Superior temporal gyrus (tissue), 1 donor: ENCODE data around the gene BTRC.

Experiments used
- DNase-seq: peaks from one replicate; pipeline ENCODE4 v3.0.0-alpha.2; 2016; ENCODE audit errors: extremely low spot score

The BTRC gene

GRCh38 chr10:101567165-101568006 lies 213.4 kb downstream of the BTRC start:
- DNase-seq: no peak

DNA sequence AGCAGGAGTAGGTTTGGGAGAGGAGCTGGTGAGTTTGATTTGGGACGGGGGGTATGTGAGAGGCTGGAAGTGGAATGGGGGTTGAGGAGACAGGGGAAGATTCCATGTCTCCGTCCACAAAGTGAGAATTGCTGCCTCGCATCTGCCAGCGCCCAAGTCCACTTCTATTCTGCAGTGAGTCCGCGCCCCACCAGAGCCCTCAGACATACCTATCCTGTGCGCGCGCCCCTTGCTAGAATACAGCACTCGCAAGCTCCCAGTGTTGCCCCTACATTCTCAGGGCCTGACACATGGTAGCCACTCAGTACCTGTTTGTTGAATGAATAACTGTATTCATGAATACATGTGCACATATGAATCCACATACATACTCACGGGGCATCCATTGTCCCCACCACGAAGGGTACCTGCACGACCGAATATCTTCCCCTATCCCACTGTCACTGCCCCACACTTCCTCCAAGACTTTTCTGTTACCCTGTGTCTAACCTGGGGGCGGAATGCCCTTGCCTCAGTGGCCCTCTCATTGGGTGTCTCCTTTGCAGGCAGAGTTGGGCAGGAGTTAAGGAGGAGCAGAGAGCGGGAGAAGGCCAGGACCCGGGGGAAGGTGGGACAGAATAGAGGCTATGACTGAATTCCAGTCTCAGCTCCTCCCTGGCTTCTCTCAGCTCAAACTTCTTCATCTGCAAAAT lies 214.2 kb downstream of the BTRC start:
- DNase-seq: no peak

- no peak for DNase-seq
Observed at GRCh38 chr10:101569323-101569621, 215.3 kb downstream of the BTRC start.

DNA sequence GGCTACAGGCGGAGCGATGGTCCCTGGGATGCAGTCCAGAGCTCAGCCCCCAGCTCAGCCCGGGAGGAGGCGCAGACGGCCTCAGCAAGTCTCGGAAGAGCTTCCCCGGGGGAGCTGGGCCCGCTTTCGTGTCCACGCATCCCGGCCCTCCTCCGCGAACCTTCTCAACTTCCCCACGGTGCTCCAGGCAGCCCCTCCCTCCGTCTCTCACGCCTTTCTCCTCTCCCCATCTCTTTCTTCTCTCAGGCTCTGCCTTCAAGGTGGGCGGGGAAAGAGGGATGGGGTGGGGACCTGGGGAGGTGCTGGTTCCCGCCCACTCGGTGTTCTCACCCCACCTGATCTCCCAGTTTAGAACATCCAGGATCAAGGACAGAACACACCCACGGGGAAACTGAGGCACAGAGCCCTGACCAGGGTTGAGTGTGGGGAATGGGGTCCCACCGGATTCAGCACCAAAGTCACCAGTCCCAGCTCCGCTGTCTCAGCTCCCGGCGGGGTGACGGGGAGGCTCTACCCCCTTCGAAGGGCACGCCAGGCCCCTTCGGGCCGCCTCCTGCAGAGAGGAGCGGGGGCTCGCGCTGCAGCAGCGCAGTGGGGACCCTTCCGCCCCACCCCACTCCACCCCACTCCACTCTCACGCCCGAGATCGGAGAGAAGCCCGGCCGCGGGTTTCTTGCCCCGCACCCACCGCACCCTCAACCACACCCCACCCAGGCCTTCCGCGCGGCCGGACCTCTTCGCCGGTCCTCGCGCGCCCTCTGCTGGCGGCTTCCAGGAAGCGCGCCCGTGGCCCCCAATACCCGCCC lies 215.9 kb downstream of the BTRC start:
- DNase-seq: peak; percentile 80

DNA sequence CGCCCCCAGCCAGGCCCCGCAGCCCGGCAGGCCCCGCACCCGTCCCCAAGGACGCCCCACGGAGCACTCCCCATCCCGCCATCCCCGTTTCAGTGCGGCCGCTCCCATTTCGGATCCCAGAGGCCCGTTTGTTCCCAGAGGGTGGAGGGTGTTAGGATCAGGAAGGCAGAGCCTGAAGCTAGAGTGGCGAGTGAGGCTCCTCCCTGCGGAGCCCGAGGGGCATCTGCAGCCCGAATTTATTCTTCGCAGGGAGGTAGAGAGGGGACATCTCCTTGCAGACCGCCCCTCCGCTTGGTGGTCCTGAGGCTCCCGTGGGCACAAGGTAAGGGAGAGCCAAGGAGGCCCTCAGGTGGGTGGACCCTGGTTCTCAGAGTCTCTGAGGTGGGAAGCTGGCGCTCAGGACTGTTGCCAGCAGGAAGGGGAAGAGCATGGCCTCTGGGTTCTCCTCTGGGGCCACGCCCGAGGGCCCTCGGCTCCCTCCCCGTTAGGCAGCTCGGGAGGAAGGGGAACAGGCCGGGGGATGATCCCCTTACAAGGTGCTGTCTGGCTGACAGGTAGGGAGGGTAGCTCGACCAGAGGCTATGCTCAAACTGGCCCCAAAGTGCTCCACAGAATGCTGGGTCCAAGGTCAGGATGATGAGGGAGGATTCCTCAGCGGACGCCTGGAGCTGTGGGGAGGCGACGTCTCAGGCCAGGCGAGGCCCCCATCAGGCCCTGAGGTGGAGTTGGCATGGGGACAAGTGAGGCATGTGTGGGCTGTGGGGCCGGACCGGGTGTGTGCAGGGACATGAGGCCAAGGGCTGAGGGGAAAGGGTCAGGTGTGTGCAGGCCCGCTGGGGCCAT lies 216.7 kb downstream of the BTRC start:
- no peak for DNase-seq

DNA sequence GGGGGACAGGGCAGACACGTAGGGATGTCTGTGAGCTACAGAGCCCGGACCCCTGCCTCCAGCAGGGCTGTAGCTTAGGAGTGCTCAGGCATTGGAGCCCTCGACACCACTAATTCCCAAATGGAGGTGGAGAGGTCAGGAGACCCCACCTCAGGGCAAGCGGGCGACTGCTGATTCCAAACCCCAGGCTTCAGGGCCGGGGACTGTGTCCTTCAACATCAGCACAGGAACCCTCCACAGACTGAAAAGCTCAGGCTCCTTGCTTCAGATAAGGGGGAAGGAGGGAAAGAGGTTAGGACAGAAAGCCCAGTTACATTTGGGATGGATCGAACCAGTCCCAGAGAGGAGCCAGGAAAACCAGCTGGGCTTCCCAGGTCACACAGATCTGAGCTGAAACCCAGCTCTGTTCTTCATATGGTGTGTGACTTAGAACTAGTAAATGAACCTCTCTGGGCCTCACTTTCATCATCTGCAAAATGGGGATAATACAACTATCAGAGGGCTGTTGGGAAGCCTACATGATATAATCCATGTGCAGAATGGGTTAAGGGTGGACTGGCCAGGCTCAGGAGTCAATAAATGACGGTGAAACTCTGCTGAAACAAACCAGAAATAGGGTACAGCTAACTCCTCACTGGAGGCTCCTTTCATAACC lies 217.4 kb downstream of the BTRC start:
- DNase-seq: no peak

DNA sequence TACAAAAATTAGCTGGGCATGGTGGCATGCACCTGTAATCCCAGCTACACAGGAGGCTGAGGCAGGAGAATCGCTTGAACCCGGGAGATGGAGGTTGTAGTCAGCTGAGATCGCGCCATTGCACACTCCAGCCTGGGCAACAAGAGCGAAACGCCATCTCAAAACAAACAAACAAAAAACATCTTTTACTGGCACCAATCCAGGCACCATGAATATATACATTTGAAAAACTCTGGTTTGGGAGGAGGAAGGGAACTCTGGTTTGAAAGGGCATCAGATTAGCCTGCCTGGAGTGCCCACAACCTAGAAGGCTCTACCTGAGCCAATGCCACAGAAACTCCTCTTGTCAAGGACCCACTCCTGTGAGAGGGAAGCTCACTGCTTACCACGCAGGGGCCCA lies 218.2 kb downstream of the BTRC start:
- no peak for DNase-seq

DNA sequence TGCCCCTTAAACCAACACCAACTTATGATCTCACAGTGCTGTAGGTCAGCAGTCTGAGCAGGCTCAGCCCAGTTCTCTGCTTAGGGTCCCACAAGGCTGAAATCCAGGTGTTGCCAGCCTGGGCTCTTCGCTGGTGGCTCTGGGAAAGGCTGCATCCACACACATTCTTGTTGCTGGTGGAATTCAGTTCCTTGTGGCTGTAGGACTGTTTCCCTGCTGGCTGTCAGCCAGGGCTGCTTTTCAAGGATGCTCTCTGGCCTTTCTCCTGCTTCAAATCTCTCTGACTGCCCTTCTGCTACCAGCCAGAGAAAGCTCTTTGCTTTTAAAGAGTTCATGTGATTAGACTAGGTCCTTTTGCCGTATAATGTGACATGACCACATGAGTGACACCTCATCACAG lies 218.8 kb downstream of the BTRC start:
- no peak for DNase-seq

- no peak for DNase-seq
Observed at GRCh38 chr10:101573885-101574753, 220.2 kb downstream of the BTRC start.

DNA sequence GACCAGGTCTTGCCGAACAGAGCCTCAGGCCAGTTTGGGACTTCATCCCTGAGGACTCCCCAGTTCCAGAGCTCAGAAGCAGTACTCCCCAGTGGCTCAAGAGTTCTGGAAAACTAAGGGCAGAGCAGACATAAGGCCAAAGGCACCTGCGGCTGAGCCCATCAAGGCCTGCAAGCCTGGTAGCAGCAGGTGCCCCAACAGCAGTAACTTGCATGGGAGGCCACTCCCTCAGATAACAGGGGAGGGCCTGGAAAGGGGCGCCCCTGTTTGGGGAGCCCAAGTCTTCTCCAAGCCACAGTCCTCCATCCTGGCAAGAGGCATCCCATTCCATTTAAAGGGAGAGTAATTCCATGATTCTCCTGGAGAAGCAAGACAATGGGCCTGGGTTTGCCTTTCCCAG lies 221.1 kb downstream of the BTRC start:
- DNase-seq: no peak

DNA sequence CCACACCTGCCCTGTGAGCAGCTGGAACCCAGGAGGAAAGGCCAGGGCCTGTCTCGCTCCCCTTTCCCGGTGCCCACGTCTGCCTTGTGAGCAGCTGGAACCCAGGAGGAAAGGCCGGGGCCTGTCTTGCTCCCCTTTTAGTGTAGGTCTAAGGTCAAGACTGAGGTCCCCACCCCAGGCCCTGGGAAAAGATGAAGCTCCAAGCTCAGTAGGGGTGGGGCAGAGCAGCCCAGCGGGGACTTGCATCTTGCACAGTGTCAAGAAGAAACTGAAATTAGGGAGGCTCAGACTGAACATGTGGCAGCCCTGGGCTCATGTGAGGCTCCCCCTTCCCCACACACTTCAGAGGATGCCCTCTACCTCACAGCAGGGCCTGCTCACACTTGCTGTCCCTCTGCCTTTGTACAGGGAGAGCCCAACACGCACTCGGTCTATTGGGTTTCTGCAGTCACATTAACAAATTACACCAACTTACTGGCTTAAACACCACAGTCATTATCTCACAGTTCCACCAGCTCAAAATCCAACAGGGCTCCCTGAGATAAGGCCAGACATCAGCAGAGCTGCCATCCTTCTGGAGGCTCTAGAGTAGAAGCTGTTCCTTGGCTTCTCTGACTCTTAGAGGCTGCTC lies 221.7 kb downstream of the BTRC start:
- no peak for DNase-seq

DNA sequence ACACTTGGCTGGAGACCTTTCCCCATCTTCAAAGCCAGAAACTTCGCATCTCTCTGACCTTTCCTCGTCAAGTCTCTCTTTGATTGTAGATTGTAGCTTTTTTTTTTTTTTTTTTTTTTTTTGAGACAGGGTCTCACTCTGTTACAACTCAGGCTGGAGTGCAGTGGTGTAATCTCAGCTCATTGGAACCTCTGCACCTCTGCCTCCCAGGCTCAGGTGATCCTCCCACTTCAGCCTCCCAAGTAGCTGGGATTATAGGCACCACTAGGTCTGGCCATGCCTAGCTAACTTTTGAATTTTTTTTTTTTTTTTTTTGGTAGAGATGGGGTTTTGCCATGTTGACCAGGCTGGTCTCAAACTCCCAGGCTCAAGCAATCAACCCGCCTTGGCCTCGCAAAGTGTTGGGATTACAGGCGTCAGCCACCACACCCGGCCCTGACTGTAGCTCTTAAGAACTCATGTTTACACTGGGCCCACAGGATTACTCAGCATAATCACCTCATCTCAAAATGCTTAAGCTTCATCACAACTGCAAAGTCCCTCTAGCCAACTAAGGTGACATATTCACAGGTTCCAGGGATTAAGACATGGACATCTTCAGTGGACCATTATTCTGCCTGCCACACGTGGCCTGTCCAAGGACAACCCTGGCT lies 222.4 kb downstream of the BTRC start:
- DNase-seq: no peak

DNA sequence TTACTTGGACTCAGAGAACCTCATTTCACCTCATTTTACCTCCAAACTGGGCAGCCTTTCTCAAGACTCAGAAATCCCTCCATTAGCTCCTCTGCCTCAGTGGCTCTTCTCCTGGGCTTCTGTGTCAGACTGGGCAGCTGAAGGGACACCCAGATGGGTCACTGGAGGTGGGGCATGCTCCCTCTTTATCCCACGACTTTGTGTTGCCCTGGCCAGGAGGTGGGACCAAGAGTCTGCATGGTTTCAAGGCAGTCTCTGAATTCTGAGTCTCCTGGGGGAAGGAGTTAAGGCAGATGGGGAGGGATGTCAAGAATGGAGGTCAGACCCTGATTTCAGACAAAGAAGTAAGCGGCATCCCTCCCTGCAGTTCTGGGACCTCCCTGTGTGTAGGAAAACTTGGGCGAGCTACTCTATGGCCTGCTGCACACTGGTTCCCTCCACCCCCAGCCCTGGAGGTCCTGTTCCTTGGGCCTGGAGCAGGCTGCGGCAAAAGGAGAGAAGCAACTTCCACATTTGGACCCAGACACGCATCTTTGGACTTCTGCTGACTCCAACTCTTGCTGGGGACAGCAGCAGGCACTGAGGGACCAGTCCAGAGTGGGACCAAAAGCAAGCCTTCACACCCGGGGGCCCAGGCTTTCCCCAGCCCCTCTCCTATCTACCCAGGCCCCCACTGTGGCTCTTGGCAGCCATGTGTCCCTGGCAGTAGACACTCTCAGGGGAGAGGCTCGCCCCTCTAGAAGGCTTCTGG lies 223.3 kb downstream of the BTRC start:
- DNase-seq: no peak

DNA sequence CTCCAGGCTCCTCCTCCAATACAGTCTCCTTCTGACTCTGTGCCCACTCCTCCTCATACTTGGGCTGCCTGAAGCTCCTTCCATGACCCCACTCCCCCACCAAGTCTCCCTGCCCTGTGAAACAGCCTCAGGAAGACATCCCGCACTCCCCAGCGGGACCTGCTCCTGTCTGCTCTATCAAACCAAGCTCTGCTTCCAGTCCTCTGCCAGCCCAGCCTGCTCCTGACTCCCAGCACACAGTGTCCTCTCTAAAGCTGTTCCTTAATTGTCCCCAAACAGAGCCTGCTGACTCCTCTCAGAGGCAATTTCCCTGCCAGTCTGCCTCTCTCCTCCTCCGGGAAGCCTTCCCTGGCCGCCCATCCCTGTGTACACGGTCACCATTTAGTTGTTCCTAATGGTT lies 224.2 kb downstream of the BTRC start:
- DNase-seq: no peak

DNA sequence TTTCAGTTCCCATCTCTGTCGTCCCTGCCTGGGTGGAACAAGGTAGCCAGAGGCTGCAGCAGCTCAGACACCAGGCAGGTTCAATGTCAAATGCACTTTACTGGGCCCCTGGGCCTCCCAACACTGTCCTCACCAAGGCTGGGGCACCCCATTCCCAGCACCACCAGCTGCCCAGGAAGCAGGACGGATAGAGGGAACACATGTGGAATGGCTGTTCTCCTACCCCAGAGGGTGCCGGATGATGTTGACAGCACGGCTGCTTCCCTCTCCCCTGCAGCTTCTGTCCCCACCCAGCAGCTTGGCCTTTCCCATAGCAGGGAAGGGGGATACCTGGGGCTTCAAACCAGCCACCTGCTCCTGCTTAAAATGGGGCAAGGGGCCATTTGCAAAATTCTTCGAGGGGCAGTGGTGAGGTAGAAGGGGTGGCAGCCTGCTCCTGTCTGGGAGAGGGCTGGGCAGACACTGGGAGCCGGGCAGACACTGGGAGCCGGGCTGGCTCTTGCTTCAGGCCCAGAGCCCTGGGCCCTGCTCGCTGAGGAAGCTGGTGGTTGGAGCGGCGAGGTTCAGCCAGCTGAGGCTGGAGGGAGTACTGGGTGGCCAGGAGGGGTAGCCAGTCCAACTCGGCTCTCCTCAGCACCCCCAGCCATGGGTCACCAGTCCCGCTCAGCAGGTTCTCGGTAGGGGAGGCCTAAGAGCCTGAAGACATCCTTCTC lies 225.0 kb downstream of the BTRC start:
- DNase-seq: no peak

GRCh38 chr10:101579516-101579870 lies 225.5 kb downstream of the BTRC start:
- no peak for DNase-seq

DNA sequence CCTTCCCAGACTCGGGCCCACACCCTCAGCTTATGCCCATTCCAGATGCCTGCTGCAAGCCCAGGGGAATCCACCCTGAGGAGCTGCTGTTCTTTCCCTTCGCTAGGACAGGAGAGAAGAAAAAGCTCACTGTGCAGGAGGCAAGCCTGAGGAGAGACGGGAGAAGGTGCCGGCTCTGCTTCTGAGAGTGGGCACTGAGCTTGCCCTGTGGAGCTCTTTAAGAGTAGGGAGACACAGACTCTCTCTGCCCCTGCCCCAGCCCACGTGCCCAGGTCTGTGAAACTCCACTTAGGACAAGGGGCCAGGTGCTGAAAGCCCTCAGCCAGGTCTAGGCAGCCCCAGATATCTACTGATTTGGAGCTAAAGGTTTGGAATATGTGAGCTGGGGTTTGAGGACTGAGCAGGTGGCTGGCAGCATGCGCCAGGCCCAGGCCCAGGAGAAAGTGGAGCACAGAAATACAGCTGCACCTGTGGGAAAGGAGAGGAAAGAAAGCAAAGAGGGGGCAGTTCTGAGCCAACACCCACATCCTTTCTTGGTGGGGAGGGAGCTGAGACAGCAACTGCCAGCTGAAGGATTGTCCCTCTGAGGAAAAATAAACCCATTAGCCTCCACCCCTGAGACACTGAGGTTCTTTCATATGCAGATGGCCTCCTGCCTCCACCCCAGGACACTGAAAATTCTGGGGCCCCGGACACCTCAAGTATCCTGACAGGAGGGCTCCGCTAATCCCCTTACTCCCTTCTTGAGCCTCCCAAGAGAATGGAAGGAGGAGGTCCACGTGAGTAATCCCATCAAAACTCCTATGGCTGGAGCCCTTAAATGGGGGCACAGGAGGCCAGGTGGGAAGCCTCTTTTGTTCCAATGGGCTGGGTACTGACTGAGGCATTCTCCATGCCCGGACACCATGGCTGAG lies 226.8 kb downstream of the BTRC start:
- DNase-seq: no peak
